AG10803 (cell line): Measurements from ENCODE around the gene SLC30A4.

Source experiments
- DNase-seq: peaks from one replicate; pipeline ENCODE4 v3.0.0; 2010; ENCODE audit warnings: low read depth
- H3K4me3 ChIP-seq: 2 replicates; pipeline ENCODE4 v1.5.1; 2011; ENCODE audit warnings: mild to moderate bottlenecking, low read length, control low read depth
- CTCF ChIP-seq: conservative IDR thresholded peaks from 2 replicates; pipeline ENCODE4 v1.5.1; 2011; ENCODE audit warnings: mild to moderate bottlenecking, low read length, control low read depth, inconsistent platforms

SLC30A4 gene

DNA sequence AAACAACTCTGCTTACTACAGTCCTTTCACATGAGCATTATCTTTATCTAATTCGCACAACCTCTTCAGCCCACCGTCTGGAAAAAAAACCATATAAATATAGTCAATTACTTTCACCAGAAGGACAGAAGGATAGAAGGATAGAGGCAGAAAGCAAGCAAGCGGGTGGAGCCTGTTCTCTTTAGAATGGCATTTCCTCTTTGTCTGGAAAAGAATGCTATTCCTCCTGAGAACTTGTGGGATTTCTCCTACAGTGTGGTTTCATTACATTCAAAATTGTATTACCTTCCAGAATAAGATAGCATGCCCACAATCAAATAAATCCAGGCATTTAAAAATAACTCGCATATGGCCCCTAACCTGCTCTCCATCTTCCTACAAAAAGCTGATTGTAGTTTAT lies 23.1 kb downstream of the SLC30A4 start:
- DNase-seq = peak; percentile 43
- TF ChIP-seq CTCF = no peak

GRCh38 chr15:45498701-45499100 lies 23.9 kb downstream of the SLC30A4 start:
- no peak for DNase-seq
- no peak overlapping the region for H3K4me3 ChIP-seq
- no peak for TF ChIP-seq CTCF

More for the DNA sequence above, 23.1 kb downstream of the SLC30A4 start:
- no peak overlapping the region for H3K4me3 ChIP-seq

- no peak overlapping the region for H3K4me3 ChIP-seq
- no peak for TF ChIP-seq CTCF
- no peak for DNase-seq
Observed at GRCh38 chr15:45497261-45497660, 25.3 kb downstream of the SLC30A4 start.

DNA sequence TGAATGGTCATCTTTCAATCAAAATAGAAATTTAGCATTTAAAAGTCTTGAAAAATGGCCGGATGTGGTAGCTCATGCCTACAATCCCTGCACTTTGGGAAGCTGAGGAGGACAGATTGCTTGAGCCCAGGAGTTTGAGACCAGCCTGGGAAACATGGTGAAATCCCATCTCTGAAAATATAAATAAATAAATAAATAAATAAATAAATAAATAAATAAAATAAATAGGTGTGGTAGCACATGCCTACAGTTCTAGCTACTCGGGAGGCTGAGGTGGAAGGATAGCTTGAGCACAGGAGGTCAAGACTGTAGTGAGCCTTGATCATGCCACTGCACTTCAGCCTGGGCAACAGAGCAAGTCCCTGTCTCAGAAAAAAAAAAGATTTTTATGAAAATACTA lies 25.9 kb downstream of the SLC30A4 start:
- no peak for TF ChIP-seq CTCF

DNA sequence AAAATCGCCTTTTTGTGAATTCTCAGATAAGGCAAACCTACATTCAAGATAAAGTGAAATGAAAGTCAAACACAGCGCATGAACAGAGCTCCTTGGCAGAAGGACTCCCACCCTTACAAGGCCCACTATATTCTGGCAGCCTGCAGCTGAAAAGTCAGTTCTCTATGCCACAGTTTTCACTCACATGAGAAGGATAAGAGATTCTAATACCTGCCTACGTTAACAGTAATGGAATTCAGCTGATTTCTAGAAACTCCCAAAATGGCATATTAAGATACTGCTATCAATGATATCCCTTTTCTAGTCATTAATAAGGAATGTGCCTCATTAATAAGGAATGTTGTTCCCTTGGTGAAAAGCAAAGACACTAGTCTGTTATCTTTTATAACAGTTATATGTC lies 27.0 kb downstream of the SLC30A4 start:
- no peak for DNase-seq
- TF ChIP-seq CTCF = no peak
- H3K4me3 ChIP-seq = no peak overlapping the region

More for the DNA sequence above, 25.9 kb downstream of the SLC30A4 start:
- no peak for DNase-seq
- no peak overlapping the region for H3K4me3 ChIP-seq

DNA sequence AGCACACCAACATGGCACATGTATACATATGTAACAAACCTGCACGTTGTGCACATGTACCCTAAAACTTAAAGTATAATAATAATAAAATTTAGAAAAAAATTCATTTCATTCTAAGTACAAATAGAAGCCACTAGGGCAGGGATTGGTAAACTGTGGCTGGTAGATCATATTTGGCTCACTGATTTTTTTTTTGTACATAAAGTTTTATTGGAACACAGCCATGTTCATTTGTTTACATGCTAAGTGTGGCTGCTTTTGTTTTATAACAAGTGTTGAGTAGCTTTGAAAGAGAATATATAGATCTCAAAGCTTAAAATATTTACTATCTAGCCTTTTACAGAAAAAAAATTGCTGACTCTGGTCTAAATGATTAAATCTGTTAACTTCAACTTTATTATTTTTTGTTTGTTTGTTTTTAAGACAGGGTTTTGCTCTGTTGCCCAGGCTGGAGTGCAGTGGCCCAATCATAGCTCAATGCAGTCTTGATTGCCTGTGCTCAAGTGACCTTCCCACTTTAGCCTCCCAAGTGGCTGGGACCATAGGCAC lies 32.8 kb downstream of the SLC30A4 start:
- no peak overlapping the region for H3K4me3 ChIP-seq
- no peak for DNase-seq
- TF ChIP-seq CTCF = no peak

DNA sequence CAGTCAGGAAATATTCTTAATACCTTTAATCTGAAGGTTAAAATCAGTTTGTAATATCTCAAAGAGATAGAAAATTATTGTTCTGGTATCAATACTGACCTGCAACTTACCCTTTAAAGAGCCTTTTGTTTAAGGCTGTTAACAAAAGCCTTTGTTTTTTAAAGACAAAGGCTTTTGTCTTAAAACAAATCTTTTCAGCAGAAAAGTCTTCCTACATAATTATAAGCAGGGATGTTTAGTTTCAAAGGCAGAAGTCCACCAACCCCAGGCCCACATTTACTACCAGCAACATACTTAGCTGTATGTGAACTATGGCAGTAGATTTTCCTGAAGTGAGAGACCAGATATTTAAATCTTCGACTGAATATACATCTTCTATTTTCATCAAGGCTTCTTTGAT lies 36.2 kb downstream of the SLC30A4 start:
- no peak overlapping the region for H3K4me3 ChIP-seq
- no peak for DNase-seq
- no peak for TF ChIP-seq CTCF
